Stimulated activated CD4-positive, alpha-beta T cell treated with anti-CD3 and anti-CD28 coated beads, Interleukin-2, amount 100 ng/mL, for 24 hours (primary cell): ENCODE measurements around the gene GKN2.
"Not testable (repeated sequence)": the region's sequence is repeated elsewhere in the genome, so short reads cannot be mapped to it uniquely, and the experiment has no call there.

Experiments
- DNase-seq, 2 donors: peaks; one replicate each; pipeline ENCODE4 v3.0.0-alpha.2; 2020

The GKN2 gene

GRCh38 chr2:68917034-68917718 lies 35.5 kb downstream of the GKN2 start:
- no peak for DNase-seq

GRCh38 chr2:68916226-68916625 lies 36.5 kb downstream of the GKN2 start:
- DNase-seq = no peak

- no peak for DNase-seq
These were observed 37.3 kb downstream of the GKN2 start for GRCh38 chr2:68915393-68915792.

- DNase-seq = no peak
These were observed 39.3 kb downstream of the GKN2 start for GRCh38 chr2:68913359-68913758.

- no peak for DNase-seq
These were observed 40.0 kb downstream of the GKN2 start for GRCh38 chr2:68912732-68913131.

- no peak for DNase-seq
These were observed 40.6 kb downstream of the GKN2 start for GRCh38 chr2:68912111-68912510.

GRCh38 chr2:68911709-68912108 lies 41.0 kb downstream of the GKN2 start:
- no peak for DNase-seq

GRCh38 chr2:68911246-68911645 lies 41.4 kb downstream of the GKN2 start:
- no peak for DNase-seq

- DNase-seq = peak; percentile 81 to 84
These were observed 42.7 kb downstream of the GKN2 start for GRCh38 chr2:68909793-68910674.

- DNase-seq = peak; percentile 80 to 81
These were observed 44.2 kb downstream of the GKN2 start for GRCh38 chr2:68908392-68908970.

GRCh38 chr2:68907920-68908253 lies 44.8 kb downstream of the GKN2 start:
- DNase-seq = no peak

GRCh38 chr2:68907232-68907919 lies 45.3 kb downstream of the GKN2 start:
- no peak for DNase-seq

- DNase-seq = no peak
These were observed 46.0 kb downstream of the GKN2 start for GRCh38 chr2:68906716-68907115.

GRCh38 chr2:68905116-68905515 lies 47.6 kb downstream of the GKN2 start:
- no peak for DNase-seq

GRCh38 chr2:68901561-68901960 lies 51.1 kb downstream of the GKN2 start:
- DNase-seq = no peak

- DNase-seq = no peak
These were observed 51.5 kb downstream of the GKN2 start for GRCh38 chr2:68901199-68901514.

GRCh38 chr2:68900496-68901198 lies 52.0 kb downstream of the GKN2 start:
- DNase-seq = no peak

- not testable (repeated sequence) for DNase-seq
These were observed 56.7 kb downstream of the GKN2 start for GRCh38 chr2:68895981-68896380.
